Subcutaneous abdominal adipose tissue (tissue), 5 donors: Measurements from ENCODE around the gene MYL5.

Experiments
- H3K27ac ChIP-seq: one replicate; pipeline ENCODE4 v1.7.0; 2013; ENCODE audit warnings: low read depth, mild to moderate bottlenecking, inconsistent platforms, low read length, moderate library complexity
- H3K27me3 ChIP-seq, 5 donors: one replicate each; pipeline ENCODE4 v1.7.0; 2013; ENCODE audit warnings: low read length in 5 of 5, inconsistent platforms in 1 of 5; ENCODE audit not compliant: control insufficient read depth in 5 of 5, insufficient read depth in 4 of 5
- H3K36me3 ChIP-seq, 5 donors: one replicate each; pipeline ENCODE4 v1.7.0; 2013; ENCODE audit warnings: low read length in 5 of 5; ENCODE audit not compliant: control insufficient read depth in 5 of 5, insufficient read depth in 5 of 5
- H3K4me1 ChIP-seq, 5 donors: one replicate each; pipeline ENCODE4 v1.7.0; 2013; ENCODE audit warnings: low read length in 5 of 5, mild to moderate bottlenecking in 3 of 5, moderate library complexity in 1 of 5; ENCODE audit not compliant: control insufficient read depth in 5 of 5, insufficient read depth in 5 of 5
- H3K4me3 ChIP-seq, 5 donors: one replicate each; pipeline ENCODE4 v1.7.0; 2013; ENCODE audit warnings: low read length in 5 of 5, low read depth in 1 of 5
- H3K9ac ChIP-seq, 5 donors: one replicate each; pipeline ENCODE4 v1.7.0; 2013; ENCODE audit warnings: low read length in 5 of 5, mild to moderate bottlenecking in 4 of 5, moderate library complexity in 3 of 5
- H3K9me3 ChIP-seq, 5 donors: one replicate each; pipeline ENCODE4 v1.7.0; 2013; ENCODE audit warnings: low read length in 5 of 5; ENCODE audit not compliant: control insufficient read depth in 5 of 5
- donor health status: healthy.
- donor health status: healthy.
- donor health status: healthy.
- donor health status: healthy.
- donor health status: healthy.

MYL5 gene

DNA sequence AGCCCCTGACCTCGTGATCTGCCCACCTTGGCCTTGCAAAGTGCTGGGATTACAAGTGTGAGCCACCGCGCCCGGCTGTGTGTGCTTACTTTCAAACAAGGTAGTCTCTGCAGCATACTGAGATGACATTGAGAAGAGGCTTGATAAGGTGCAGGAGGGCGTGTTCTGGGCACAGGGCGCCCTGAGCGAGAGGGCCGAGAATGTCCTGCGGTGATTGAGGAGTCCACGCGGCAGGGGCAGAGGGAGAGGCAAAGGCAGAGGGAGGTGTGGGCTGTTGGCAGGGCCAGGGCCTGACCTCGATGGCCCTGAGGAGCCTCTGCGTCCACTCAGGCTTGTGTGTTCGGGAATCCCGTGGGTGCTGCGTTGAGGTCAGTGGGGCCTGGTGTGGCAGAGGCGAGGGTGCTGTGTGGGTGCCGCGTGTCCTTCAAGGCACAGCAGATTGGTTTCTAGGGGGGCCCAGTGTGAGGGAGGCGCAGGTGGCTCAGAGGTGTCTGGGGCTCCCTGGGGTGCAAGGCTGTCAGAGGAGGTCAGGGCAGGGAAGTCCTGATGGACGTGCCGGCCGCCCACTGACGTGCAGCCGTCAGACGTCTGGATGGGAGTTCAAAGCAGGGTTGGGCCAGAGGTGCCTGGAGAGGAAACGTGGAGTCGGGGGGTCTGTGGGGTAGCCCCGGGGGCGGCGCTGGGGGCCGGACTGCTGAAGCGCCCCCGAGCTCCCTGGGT, 43.4 kb downstream of the MYL5 start:
- Histone ChIP-seq H3K4me3 (no peak overlapping the region), H3K27me3 (no peaks in the 10 kb centered on the region), H3K9ac (no peak overlapping the region), H3K27ac (no peak overlapping the region), H3K4me1 (peaks cover 5 to 25% (median 18%) of the 10 kb centered on the region in 5 donors), H3K9me3 (no peaks in the 10 kb centered on the region), H3K36me3 (peaks cover 0 to 20% (median 10%) of the 10 kb centered on the region in 5 donors)

DNA sequence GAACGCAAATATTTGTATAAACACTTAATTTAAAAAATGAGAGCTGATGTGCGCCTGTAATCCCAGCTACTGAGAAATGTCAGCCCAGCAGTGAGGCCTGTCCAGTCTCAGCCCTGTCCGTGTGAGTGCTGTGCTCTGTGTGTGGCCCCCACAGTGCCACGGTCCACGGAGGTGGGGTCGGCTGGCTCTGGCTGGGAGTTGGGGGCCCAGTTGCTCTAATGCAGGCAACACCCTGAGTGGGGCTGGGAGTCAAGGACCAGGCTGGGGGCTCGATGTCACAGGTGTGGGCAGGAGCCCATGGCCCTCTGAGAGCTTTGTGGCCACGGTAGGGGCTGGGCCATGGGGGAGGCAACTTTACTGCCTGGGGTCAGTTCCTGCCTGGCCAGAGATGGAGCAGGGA, 44.1 kb downstream of the MYL5 start:
- no peak overlapping the region for H3K9ac ChIP-seq
- peaks cover 0 to 27% (median 15%) of the 10 kb centered on the region in 5 donors for H3K36me3 ChIP-seq
- no peaks in the 10 kb centered on the region for H3K9me3 ChIP-seq
- H3K4me1 ChIP-seq, result peaks cover 5 to 25% (median 17%) of the 10 kb centered on the region in 5 donors
- no peak overlapping the region for H3K4me3 ChIP-seq
- no peaks in the 10 kb centered on the region for H3K27me3 ChIP-seq
- no peak overlapping the region for H3K27ac ChIP-seq

DNA sequence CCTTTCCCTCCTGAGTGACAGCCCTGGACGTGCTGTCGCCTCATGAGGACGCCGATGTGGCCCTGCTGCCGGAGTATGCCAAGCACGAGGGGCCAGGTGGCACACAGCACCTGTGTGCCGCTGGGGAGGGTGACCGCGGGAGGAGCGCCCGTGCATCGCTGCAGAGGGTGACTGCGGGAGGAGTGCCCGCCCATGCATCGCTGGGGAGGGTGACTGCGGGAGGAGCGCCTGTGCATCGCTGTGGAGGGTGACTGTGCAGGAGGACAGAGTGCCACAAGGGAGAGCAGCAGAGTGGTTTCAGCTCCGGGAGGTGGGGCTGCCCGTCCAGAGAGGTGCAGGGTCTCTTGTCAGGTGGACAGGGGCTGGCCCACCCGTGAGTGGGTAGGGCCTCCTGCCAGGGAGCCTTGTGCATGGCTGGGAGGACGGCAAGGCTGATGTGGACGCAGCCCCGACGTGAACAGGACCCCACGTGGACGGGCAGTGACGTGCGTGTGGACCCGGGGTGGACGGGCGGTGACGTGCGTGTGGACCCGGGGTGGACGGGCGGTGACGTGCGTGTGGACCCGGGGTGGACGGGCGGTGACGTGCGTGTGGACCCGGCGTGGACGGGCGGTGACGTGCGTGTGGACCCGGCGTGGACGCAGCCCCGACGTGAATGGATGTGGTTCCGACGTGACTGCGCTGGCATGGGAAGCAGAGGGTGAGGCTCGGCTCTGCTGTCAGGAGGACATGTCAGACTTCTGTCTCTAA, 45.9 kb downstream of the MYL5 start:
- Histone ChIP-seq H3K9me3 (no peaks in the 10 kb centered on the region), H3K27me3 (no peaks in the 10 kb centered on the region), H3K4me1 (peaks cover 2 to 23% (median 11%) of the 10 kb centered on the region in 5 donors), H3K9ac (no peak overlapping the region), H3K36me3 (peaks cover 0 to 26% (median 12%) of the 10 kb centered on the region in 5 donors), H3K4me3 (no peak overlapping the region), H3K27ac (no peak overlapping the region)

DNA sequence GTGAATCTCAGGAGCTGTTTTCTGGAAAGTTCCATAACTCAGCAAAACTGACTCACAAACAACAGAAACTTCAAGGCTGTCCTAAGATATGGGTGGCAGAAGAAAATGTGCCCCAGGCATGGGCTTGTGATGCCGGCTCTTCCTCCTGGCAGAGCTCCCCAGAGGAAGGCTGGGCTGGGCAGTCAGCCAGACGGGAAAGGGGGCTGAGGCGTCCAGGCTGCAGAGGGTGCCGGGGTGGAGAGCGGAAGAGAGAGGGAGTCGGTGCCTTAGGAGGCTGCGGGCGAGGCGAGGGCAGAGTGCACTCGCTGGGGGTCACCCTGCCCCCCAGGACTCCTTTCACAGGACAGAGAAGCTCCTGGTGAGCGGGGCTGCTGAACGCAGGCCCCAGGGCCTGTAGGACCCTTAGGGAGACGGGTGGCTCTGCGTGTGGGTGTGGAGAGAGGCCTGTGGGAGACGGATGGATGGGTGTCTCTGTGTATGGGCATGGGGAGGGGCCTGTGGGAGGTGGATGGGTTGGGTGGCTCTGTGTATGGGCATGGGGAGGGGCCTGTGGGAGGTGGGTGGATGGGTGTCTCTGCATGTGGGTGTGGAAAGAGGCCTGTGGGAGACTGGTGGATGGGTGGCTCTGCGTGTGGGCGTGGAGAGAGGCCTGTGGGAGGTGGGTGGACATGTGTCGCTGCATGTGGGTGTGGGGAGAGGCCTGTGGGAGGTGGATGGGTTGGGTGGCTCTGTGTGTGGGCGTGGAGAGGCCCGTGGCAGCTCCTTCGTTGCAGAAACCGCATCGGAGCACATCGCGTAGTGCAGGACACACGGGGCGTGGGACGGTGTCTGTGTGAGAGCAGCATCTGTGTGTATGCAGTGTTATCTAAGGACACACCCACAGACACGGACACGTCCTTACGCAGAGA, 47.2 kb downstream of the MYL5 start:
- peak overlapping the region in 1 of 5 donors; percentile 51 for H3K9ac ChIP-seq

DNA sequence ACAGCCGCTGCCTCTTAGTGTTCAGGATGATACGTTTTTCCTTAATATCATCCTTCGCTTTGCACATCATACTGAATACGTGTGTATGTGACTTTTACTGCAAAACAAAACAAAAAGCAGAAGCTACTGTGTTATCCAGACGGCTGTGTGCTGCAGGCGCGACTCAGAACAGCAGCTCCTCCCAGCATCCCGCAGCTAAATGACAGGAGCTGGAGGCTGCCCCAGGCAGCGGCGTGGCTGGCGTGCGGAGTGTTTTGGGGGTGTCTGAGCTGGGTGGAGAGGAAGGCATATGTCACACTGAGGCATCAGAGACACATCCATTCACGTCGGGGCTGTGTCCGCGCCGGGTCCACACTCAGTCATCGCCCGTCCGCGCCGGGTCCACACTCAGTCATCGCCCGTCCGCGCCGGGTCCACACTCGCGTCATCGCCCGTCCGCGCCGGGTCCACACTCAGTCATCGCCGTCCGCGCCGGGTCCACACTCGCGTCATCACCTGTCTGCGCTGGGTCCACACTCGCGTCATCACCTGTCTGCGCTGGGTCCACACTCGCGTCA, 47.9 kb downstream of the MYL5 start:
- Histone ChIP-seq H3K36me3 (peaks cover 0 to 26% (median 12%) of the 10 kb centered on the region in 5 donors), H3K4me3 (no peak overlapping the region), H3K27ac (no peak overlapping the region), H3K9me3 (no peaks in the 10 kb centered on the region), H3K4me1 (peaks cover 2 to 34% (median 25%) of the 10 kb centered on the region in 5 donors), H3K9ac (no peak overlapping the region), H3K27me3 (no peaks in the 10 kb centered on the region)

More for the DNA sequence above, 47.2 kb downstream of the MYL5 start:
- Histone ChIP-seq H3K27me3 (no peaks in the 10 kb centered on the region), H3K4me1 (peaks cover 2 to 29% (median 20%) of the 10 kb centered on the region in 5 donors), H3K36me3 (peaks cover 0 to 26% (median 12%) of the 10 kb centered on the region in 5 donors), H3K27ac (no peak overlapping the region), H3K4me3 (no peak overlapping the region), H3K9me3 (no peaks in the 10 kb centered on the region)

GRCh38 chr4:722851-723360, 48.6 kb downstream of the MYL5 start:
- H3K27ac ChIP-seq, result no peak overlapping the region
- no peaks in the 10 kb centered on the region for H3K9me3 ChIP-seq
- no peaks in the 10 kb centered on the region for H3K27me3 ChIP-seq
- no peak overlapping the region for H3K4me3 ChIP-seq
- peaks cover 2 to 29% (median 25%) of the 10 kb centered on the region in 5 donors for H3K4me1 ChIP-seq
- H3K36me3 ChIP-seq, result peaks cover 0 to 22% (median 12%) of the 10 kb centered on the region in 5 donors
- no peak overlapping the region for H3K9ac ChIP-seq

GRCh38 chr4:723751-724530, 49.6 kb downstream of the MYL5 start:
- no peak overlapping the region for H3K9ac ChIP-seq
- peaks cover 0 to 27% (median 12%) of the 10 kb centered on the region in 5 donors for H3K36me3 ChIP-seq
- peaks cover 2 to 29% (median 25%) of the 10 kb centered on the region in 5 donors for H3K4me1 ChIP-seq
- no peak overlapping the region for H3K27ac ChIP-seq
- H3K9me3 ChIP-seq, result no peaks in the 10 kb centered on the region
- no peaks in the 10 kb centered on the region for H3K27me3 ChIP-seq
- no peak overlapping the region for H3K4me3 ChIP-seq

DNA sequence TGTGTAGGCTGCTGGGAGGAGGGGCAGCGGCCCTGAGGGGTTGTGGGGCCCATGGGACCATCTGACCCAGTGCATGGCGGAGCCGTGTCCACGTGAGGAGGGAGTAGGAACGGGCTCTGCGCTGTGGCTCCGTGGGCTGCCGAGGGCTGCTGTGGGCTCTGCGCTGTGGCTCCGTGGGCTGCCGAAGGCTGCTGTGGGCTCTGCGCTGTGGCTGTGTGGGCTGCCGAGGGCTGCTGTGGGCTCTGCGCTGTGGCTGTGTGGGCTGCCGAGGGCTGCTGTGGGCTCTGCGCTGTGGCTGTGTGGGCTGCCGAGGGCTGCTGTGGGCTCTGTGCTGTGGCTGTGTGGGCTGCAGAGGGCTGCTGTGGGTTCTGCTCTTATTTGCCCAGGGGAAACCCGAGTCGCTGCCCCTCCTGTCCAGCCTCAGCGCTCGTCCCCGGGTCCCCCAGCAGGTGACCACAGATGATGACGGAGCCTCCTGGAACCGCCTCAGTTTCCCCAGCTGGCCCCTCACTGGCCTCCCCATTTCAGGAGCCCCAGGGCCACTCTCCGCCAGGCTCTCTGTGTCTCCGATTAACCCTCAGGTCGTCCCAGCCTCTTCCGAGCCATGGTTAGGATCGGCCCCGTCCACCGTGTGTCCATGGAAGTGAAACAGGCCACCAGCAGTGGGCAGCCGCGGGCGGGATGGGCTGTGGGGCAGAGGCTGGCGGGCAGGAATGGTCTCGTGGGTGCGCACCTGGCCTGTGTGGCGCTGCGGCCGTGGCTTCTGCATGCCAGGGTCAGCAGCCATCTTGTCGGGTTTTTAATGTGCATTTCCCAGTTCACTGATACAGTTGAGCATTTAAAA, 51.3 kb downstream of the MYL5 start:
- H3K9me3 ChIP-seq, result no peaks in the 10 kb centered on the region
- no peak overlapping the region for H3K9ac ChIP-seq
- H3K27ac ChIP-seq, result no peak overlapping the region
- H3K36me3 ChIP-seq, result peaks cover 0 to 31% (median 16%) of the 10 kb centered on the region in 5 donors
- H3K4me3 ChIP-seq, result no peak overlapping the region
- H3K27me3 ChIP-seq, result no peaks in the 10 kb centered on the region
- peaks cover under 1 to 27% (median 21%) of the 10 kb centered on the region in 5 donors for H3K4me1 ChIP-seq
